ENCODE measurements around the gene TPM4. TPM values are rescaled to one million over a fixed set of nuclear protein-coding genes. Genes with fewer than 3 reads are reported as not detected.

The TPM4 gene
- total and polyA plus RNA-seq, 2 of the 13 experiments (the other 11 are each of a cell fraction or from before 2014, with no cell fraction given), result 180 to 188 TPM

- Histone ChIP-seq H3K27me3 (ENCODE audit: control insufficient read depth in 1 of 2, insufficient read depth in 2 of 2, low read length in 2 of 2) (no peaks in the 10 kb centered on the region), H4K20me1 (ENCODE audit: insufficient read depth, low read length) (no peaks in the 10 kb centered on the region), H3K4me2 (ENCODE audit: low read depth, low read length) (no peak overlapping the region), H3K4me3 (replicated peaks in 1 of 3; ENCODE audit: insufficient read depth in 1 of 3, low read depth in 2 of 3, low read length in 3 of 3) (no peak overlapping the region), H2AFZ (ENCODE audit: low read length) (no peak overlapping the region), H3K36me3 (replicated peaks in 1 of 2; ENCODE audit: control insufficient read depth in 1 of 2, insufficient read depth in 2 of 2, low read length in 2 of 2) (peaks cover 23 to 44% of the 10 kb centered on the region in 2 experiments; a peak in 4 of 5 replicates), H3K27ac (ENCODE audit: extremely low read length, insufficient read depth, low read length) (no peak overlapping the region), H3K9ac (ENCODE audit: insufficient read depth, low read depth, low read length) (no peak overlapping the region), H3K4me1 (ENCODE audit: insufficient read depth, low read length) (no peaks in the 10 kb centered on the region), H3K79me2 (ENCODE audit: insufficient read depth, low read length) (no peaks in the 10 kb centered on the region), H3K9me3 (ENCODE audit: low read length) (no peaks in the 10 kb centered on the region)
- POLR2A ChIA-PET, result interaction anchor here (0.9 kb wide), 1 partner anchor 11 kb away, joined by 5 read pairs; the partner anchor contains the start of gene HSH2D
- no TSS peak for BruUV-seq (replicated peaks)
- DNase-seq (ENCODE audit: low spot score), result no peak
- ATAC-seq, result no peak
- no peak for FAIRE-seq
- CTCF ChIA-PET (ENCODE audit: low intra/inter-chr PET ratio, low total read pairs), result no interaction called here
- WGBS (ENCODE audit: low lambda C conversion rate), result 91% methylated on average over 3 of the region's 4 CpGs
- intact Hi-C loops (cut with micrococcal nuclease; ENCODE audit: unreplicated experiment), result no loop called here
- in situ Hi-C loops (cut with HindIII; ENCODE audit: extremely low pct_ligation_motif_present, low pct_unique_long_range_greater_than_20kb), result no loop called here
- TF ChIP-seq, protein P1, sequence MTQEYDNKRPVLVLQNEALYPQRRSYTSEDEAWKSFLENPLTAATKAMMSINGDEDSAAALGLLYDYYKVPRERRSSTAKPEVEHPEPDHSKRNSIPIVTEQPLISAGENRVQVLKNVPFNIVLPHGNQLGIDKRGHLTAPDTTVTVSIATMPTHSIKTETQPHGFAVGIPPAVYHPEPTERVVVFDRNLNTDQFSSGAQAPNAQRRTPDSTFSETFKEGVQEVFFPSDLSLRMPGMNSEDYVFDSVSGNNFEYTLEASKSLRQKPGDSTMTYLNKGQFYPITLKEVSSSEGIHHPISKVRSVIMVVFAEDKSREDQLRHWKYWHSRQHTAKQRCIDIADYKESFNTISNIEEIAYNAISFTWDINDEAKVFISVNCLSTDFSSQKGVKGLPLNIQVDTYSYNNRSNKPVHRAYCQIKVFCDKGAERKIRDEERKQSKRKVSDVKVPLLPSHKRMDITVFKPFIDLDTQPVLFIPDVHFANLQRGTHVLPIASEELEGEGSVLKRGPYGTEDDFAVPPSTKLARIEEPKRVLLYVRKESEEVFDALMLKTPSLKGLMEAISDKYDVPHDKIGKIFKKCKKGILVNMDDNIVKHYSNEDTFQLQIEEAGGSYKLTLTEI (CRISPR knock-in tag; conservative IDR thresholded peaks at IDR 0.05), result no peak
- TF ChIP-seq, protein P2, sequence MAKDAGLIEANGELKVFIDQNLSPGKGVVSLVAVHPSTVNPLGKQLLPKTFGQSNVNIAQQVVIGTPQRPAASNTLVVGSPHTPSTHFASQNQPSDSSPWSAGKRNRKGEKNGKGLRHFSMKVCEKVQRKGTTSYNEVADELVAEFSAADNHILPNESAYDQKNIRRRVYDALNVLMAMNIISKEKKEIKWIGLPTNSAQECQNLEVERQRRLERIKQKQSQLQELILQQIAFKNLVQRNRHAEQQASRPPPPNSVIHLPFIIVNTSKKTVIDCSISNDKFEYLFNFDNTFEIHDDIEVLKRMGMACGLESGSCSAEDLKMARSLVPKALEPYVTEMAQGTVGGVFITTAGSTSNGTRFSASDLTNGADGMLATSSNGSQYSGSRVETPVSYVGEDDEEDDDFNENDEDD (CRISPR knock-in tag; IDR thresholded peaks at IDR 0.05; ENCODE audit: borderline replicate concordance), result no peak
- TF ChIP-seq BRF2 (CRISPR knock-in tag; IDR thresholded peaks at IDR 0.05) (no peak), FOXO1 (CRISPR knock-in tag; IDR thresholded peaks at IDR 0.05) (no peak), ZNF672 (CRISPR knock-in tag; IDR thresholded peaks at IDR 0.05) (no peak), TIGD3 (CRISPR knock-in tag; IDR thresholded peaks at IDR 0.05; ENCODE audit: borderline replicate concordance) (no peak), NFE2 (CRISPR knock-in tag; IDR thresholded peaks at IDR 0.05) (no peak), NCOA1 (CRISPR knock-in tag; IDR thresholded peaks at IDR 0.05) (no peak), ZBTB40 (IDR thresholded peaks at IDR 0.05) (no peak), ZBTB40 (CRISPR knock-in tag; IDR thresholded peaks at IDR 0.05) (no peak)
These were observed 57.5 kb downstream of the TPM4 start for GRCh38 chr19:16133818-16134217.

All from HepG2 (cell line).